ENCODE data around the gene XPO1.
"Not testable (repeated sequence)": the region's sequence is repeated elsewhere in the genome, so short reads cannot be mapped to it uniquely, and the experiment has no call there.

XPO1 gene

DNA sequence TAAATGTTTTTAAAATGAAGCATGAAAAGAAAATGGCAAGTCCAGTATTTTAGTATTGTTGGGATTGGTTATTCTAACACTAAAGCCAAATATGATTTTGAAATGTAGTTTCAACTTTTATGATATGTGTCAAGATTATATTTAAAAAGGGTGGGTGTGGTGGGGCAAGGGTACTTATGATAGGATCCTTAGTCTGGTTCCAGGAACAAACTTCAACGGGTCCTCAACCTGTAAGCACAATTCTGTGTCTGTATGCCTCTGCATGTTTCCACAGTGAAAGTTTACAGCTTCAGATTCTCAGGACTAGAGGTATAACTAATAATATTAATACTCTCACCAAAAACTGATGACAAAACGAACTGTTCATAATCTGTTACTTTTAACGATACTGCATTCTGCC is 73.1 kb downstream of the XPO1 start:
- no peak for DNase-seq

DNA sequence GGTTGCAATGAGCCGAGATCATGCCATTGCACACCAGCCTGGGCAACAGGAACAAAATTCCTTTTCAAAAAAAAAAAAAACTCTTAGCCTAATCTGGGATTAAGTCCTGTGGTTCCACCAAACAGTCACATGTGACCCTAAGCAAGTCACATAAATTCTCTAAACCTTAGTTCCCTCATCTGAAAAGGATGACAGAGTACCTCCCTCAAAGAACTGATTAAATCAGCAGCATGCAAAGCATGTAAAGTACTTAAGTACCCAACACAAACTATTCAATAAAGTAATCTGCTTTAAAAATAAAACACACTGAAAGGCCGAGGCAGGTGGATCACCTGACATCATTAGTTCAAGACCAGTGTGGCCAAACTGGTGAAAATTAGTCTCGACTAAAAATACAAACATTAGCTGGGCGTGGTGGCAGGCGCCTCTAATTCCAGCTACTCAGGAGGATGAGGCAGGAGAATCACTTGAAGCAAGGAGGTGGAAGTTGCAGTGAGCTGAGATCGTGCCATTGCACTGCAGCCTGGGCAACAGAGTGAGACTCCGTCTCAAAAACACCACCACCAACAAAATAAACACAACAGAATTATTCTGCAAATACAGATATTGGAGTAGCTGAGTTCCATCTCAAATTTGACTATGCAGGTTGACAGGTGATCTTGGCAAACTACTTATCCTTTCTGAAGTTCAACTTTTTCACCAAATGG is 74.2 kb downstream of the XPO1 start:
- DNase-seq: no peak

DNA sequence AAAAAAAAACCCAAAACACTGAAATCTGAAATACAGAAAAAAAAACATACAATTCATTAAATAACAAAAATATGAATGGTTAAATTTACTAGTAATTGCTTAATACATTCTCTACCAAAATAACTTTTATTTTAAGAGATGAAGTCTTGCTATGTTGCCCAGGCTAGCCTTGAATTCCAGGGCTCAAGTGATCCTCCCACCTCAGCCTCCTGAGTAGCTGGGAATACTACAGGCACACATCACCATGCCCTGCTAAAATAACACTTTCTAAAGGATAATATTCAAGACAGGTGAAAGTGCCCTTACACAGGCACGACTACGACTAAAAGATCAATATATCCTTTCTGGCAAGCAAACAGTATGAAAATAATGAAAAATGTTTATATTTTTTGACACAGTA is 76.8 kb downstream of the XPO1 start:
- DNase-seq: no peak

DNA sequence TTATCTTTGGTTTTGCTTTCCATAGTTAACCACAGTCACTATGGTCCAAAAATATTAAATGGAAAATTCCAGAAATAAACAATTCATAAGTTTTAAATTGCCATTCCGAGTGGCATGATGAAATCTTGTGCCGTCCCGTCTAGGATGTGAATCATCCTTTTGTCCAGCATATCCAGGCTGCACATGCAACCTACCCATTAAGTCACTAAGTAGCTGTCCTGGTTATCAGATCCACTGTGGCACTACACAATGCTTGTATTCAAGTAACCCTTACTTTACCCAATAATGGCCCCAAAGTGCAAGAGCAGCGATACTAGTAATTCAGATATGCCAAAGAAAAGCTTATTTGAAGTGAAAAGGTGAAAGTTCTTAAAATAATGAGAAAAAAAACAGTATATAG is 78.0 kb downstream of the XPO1 start:
- no peak for DNase-seq

DNA sequence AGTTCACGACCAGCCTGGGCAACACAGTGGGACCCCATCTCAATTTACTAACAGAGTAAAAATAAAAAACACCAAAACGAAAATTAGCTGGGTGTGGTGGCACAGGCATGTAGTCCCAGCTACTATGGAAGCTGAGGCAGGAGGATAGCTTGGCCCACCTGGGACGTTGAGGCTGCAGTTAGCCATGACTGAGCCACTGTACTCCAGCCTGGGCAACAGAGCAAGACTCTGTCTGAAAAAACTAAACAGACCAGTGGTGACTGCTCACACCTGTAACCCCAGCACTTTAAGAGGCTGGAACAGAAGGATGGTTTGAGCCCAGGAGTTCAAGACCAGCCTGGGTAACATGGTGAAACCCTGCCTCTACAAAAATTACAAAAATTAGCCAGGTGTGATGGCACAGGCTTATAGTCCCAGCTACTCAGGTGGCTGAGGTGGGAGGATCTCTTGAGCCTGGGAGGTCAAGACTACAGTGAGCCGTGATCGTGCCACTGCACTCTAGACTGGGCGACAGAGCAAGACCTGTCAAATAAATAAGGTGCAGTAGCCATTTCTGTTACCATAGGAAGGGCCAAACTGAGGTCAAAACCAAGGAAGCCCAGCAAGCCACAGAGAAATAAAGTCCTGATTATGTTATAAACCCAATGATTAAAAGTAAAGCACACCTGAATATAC is 81.3 kb downstream of the XPO1 start:
- DNase-seq: no peak

DNA sequence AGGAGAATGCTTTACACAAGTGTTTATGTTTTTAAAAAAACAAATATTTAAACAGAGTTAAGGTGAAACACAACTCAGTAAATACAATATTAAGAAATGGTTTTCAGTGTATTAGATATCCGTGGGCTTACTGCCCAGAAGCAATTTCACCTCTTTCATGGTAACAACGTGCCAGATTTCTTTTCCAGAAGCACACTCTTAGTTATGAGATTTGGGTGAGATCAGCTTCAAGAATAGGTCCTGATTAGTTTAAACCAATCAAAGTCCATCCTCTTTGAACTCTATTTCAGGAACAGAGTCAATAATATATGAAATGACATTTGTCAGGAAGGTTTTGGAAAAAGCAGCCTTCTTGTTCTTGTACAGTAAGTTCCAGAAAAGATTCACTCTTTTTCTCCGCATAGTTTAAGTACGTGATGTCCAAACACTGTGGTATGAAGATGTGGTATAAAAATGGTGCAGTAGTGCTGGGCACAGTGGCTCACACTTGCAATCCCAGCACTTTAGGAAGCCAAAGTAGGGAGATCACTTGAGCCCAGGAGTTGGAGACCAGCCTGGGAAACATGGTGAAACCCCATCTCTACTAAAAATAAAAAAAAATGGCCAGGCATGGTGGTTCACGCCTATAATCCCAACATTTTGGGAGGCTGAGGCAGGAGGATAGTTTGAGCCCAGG is 81.9 kb downstream of the XPO1 start:
- DNase-seq: no peak

DNA sequence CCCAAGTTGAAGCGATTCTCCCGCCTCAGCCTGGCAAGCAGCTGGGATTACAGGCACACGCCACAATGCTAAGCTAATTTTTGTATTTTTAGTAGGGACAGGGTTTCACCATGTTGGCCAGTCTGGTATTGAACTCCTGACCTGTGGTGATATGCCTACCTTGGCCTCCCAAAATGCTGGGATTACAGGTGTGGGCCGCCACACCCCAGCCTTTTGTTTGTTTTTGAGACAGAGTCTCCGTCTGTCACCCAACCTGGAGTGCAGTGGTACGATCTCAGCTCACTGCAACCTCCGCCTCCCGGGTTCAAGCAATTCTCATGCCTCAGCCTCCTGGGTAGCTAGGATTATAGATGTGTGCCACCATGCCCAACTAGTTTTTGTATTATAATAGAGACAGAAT is 83.2 kb downstream of the XPO1 start:
- not testable (repeated sequence) for DNase-seq

DNA sequence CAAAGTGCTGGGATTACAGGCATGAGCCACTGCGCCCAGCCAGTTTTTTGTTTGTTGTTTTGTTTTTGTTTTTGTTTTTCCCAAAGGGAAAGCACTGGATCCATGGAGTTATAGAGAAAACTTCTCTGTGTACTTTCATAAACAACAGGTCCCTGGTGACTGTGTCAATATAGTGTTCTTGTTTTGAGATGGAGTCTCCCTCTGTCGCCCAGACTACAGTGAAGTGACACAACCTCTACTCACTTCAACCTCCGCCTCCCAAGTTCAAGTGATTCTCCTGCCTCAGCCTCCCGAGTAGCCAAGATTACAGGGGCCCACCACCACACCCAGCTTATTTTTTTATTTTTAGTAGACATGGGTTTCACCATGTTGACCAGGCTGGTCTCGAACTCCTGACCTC is 83.8 kb downstream of the XPO1 start:
- no peak for DNase-seq

DNA sequence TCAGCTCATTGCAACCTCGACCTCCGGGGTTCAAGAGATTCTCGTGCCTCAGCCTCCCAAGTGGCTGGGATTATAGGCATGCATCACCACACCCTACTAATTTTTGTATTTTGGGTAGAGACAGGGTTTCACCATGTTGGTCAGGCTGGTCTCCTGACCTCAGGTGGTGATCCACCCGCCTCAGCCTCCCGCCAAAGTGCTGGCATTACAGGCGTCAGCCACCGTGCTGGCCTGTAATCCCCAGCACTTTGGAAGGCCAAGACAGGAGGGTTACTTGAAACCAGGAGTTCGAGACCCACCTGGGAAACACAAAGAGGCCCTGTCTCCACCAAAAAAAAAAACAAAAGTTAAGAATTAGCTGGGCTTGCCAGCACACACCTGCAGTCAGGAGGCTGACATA is 85.8 kb downstream of the XPO1 start:
- DNase-seq: no peak

DNA sequence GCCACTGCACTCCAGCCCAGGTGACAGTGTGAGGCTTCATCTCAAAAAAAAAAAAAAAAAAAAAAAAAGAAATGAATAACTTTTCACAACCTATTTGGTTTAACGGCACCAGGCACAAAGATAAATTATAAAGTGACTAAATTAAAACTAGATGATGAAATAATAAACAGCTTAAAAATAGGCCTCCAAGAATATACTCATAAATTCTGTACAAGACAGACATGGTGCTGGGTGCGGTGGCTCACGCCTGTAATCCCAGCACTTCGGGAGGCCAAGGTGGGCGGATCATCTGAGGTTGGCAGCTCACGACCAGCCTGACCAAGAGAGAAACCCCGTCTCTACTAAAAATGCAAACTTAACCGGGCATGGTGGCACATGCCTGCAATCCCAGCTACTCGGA is 87.0 kb downstream of the XPO1 start:
- DNase-seq: no peak

DNA sequence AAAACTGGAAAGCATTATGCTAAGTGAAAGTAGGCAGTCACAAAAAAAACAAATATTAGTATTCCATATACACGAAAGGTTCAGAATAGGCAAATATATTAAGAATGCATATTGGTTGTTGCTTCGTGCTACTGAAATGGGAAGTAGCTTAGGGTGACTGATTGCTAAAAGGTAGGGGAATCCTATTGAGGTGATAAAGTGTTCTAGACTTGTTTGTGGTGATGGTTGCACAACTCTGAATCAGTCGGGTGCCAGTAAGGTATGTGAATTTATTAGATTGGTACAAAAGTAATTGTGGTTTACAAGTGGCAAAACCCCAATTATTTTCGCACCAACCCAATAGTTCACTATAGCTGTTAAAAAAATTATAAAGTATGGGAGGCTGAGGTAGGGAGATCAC is 88.0 kb downstream of the XPO1 start:
- no peak for DNase-seq

DNA sequence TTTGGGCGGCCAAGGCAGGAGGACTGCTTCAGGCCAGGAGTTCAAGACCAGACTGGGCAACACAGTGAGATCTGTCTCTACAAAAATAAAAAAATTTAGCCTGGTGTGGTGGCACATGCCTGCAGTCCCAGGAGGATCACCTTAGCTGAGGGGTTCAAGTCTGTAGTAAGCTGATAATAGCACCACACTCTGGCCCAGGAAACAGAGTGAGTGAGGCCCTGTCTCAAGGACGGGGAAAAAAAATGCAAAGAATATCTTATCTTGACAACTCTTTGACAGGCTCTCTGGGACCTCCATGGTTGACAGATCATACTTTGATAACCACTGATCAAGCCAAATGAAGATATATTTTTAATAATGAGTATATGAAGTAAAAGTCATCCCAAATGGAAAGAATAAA is 89.9 kb downstream of the XPO1 start:
- DNase-seq: no peak

DNA sequence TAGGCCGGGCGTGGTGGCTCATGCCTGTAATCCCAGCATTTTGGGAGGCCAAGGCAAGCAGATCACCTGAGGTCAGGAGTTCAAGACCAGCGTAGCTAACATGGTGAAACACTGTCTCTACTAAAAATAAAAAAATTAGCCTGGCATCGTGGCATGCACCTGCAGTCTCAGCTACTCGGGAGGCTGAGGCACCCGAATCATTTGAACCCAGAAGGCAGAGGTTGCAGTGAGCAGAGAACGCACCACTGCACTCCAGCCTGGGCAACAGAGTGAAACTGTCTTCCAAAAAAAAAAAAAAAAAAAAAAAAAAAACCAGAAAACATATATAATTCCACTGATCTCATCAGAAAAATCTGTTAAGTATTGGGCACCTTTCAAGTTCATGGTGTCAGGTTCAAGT is 91.2 kb downstream of the XPO1 start:
- DNase-seq: not testable (repeated sequence)

DNA sequence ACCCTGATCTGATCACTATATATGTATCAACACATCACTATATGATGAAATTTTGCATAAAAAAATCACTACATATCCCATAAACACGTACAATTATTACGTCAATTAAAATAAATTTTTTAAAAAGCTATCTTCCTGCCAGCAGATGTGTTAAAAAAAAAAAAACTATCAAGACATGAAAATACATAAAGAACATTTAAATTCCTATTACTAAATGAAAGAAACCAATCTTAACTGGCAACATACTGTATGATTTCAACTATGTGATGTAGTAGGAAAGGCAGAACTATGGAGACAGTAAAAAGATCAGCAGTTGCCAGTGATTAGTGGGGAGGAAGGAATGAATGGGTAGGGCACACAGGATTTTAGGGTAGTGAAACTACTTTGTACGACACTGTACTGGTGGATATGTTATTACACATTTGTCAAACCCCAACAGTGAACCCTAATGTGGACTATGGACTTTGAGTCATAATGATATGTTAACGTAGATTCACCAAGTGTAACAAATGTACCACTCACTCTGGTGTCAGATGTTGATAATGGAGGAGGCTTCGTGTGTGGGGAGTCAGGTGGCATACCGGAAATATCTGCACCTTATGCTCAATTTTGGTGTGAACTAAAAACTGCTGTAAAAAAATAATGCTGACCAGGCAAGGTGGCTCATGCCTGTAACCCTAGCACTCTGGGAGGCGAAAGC is 94.7 kb downstream of the XPO1 start:
- DNase-seq: no peak

DNA sequence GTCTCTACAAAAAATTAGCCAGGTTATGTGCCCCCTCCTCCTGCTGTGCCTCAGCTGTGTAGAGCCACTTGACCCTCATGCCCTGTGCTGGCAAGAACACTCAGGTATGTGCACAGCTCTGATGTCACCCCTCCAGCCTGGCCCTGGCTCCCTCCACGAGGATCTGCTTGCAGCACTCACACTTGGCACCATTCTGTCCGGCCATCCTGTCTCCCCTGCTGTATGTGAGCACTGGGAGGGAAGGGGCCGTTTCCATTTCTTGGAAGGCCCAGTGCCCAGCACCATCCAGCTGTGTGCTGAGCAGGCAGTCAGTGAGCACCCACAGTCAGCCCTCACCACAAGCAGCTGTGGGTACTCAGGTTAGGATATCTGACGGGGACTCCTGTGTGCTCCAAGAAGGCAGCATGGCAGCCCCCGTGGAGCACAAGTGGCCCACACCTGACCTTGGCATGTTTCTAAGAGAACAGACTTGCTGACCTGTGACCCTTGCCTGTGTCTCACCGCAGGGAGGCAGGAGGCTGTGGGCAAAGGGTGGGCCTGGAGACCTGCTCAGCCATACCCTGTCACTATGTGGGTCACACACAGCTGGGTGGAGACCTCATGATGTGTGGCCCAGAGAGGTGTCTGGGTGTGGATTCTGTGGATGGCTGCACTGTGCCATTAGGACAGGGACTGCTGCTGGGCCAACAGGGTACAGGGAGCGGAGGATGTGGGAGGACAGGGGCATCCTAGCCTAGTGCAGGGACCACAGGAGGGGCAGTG is 98.7 kb downstream of the XPO1 start:
- DNase-seq: no peak

DNA sequence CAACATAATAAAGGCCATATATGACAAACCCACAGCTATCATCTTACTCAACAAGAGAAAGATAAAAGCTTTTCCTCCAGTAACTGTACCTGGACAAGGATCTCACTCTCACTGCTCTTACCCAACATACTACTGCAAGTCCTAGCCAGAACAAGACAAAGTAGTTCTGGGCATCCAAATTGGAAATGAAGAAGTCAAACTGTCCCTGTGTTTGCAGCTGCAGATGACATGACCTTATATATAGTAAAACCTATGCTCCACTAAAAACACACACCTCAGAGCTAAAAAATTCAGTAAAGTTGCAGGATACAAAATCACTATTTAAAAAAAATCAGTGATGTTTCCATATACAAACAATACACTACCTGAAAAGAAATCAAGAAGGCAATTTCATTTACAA is 99.5 kb downstream of the XPO1 start:
- no peak for DNase-seq

DNA sequence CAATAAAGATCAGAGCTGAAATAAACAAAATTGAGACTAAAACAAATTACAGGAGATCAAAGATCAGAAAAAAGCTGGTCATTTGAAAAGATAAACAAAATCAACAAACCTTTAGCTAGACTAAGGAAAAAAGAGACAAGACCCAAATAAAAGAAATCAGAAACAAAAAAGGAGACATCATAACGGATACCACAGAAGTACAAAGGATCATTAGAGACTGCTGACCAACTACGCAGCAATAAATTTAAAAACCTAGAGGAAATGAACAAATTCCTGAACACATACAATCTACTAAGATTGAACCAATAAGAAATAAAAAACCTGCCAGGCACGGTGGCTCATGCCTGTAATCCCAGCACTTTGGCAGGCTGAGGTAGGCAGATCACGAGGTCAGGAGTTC is 101.0 kb downstream of the XPO1 start:
- no peak for DNase-seq

DNA sequence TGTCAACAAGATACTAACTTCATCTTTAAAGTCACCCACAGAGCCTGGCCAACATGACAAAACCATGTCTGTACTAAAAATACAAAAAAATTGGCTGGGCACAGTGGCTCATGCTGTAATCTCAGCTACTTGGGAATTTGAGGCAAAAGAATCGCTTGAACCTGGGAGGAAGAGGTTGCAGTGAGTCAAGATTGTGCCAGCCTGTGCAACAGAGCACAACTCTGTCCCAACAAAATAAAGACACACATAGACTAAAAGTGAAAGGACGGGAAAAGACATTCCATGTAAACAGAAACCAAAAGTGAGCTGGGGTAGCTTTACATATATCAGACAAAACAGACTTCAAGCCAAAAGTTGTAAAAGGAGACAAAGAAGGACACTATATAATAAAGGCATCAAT is 102.1 kb downstream of the XPO1 start:
- DNase-seq: no peak

DNA sequence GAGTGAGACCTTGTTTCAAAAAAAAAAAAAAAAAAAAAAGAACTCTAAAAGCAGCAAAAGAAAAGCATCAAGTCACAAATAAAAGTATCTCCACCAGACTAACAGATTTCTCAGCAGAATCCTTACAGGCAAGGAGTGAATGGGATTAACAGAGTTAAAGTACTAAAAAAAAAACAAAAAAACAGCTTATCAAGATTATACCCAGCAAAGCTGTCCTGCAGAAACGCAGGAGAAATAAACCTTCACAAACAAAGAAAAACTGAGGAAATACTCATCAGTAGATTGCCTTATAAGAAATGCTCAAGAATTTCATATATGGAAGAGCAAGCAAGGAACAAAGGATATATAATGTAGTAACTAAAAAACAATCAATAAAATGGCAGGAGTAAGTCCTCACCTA is 102.9 kb downstream of the XPO1 start:
- no peak for DNase-seq

DNA sequence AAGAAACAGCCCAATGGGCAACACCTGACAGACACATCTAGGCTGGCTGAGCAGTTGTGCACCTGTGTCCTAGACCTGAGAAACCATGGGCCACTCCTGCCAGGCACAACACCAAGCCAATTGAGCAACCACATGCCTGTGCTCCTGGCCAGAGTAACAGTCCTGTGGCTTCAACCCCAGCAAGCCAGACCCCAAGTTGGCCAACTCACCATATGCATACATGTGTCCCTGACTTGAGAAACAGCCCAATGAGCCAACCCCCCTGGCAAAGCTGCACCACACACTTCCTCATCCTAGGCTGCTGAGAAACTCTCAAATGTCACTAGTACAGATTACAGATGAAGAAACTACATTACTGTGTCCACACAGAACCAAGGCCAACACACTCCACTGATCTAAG is 103.8 kb downstream of the XPO1 start:
- DNase-seq: no peak

DNA sequence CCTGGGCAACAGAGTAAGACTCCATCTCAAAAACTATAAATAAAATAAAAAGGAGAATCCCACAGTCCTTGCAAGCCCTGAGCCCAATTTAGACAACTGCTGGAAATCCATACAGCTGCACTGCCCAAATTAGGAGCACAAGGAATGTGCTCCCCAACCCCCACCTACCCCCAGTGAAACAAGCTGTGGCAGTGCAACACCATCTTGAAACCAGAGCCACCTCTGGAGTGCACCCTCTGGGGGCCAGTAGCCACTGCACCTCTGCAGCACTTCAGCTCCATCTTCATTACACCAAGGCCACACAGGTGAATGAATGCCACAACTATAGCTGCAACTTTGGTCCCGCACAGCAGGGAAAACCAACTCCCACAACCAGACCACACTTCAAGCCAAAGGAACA is 104.5 kb downstream of the XPO1 start:
- no peak for DNase-seq

DNA sequence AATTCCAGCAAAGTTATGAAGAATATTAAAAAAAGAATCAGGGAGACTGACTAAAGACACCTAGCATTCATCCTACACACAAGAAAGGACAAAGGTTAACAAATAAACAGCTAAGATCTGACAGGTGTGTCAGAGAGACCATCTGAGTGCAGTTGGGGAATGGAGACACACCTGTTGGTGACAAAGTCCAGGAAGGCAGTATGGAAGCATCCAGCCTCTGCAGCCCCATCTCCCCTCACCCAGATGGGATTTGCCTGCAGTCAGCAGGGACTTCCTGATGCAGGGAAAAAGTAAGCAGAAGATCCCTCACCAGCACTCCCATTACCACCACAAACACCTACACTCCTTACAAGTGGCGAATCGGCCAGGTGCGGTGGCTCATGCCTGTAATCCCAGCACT is 105.2 kb downstream of the XPO1 start:
- no peak for DNase-seq

DNA sequence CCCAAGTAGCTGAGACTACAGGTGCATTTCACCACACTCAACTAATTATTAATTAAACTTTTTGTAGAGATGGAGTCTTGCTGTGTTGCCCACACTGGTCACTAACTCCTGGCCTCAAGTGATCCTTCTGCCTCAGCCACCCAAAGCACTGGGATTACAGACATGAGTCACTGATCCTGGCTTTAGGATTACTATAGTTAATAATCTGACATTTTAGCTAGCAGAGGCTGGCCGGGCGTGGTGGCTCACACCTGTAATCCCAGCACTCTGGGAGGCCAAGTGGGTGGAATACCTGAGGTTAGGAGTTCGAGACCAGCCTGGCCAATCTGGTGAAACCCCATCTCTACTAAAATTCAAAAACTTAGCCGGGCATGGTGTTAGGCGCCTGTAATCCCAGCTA is 106.8 kb downstream of the XPO1 start:
- DNase-seq: no peak

Data from activated gamma-delta T cell treated with Interleukin-2 at 50 U/mL for 16 hours (primary cell).